HEK293 (cell line): ENCODE measurements around the gene EPS8.

Experiments used
- CTCF ChIA-PET: fragments of 350-600 bp; formaldehyde crosslinking; extraction: SDS; loops from one replicate; lab custom pipeline; 2021; ENCODE audit warnings: antibody characterized with exemption; lab: Yijun Ruan, JAX
- POLR2A ChIA-PET: fragments of 300-600 bp; formaldehyde crosslinking; extraction: SDS; loops from one replicate; lab custom pipeline; 2020; ENCODE audit warnings: antibody characterized with exemption, inconsistent platforms; lab: Yijun Ruan, JAX
- H3K27ac ChIP-seq: fragments of 200-500 bp; sonication (Bioruptor generic); 2 replicates; pipeline ENCODE4 v1.5.1; 2014; ENCODE audit warnings: low read depth, low read length, control low read depth, inconsistent platforms; ENCODE audit errors: extremely low read depth
- H3K36me3 ChIP-seq, 2 experiments: fragments of 200-500 bp in 1 of 2; sonication (Bioruptor generic) in 1 of 2; 1 replicate in 1 of 2; 2 replicates in 1 of 2; pipeline ENCODE4 v1.5.1; 2014 to 2017; ENCODE audit warnings: inconsistent platforms in 2 of 2, low read length in 2 of 2; ENCODE audit not compliant: control insufficient read depth in 2 of 2, insufficient read depth in 1 of 2
- H3K4me1 ChIP-seq: fragments of 200-500 bp; sonication (Bioruptor generic); 2 replicates; pipeline ENCODE4 v1.5.1; 2014; ENCODE audit warnings: mild to moderate bottlenecking, low read length, inconsistent platforms; ENCODE audit not compliant: control insufficient read depth, insufficient read depth
- H3K4me3 ChIP-seq: 2 replicates; pipeline ENCODE4 v1.5.1; 2011; ENCODE audit warnings: low read depth, mild to moderate bottlenecking, control low read depth, low read length, moderate library complexity
- H3K9me3 ChIP-seq: fragments of 200-500 bp; sonication (Bioruptor generic); 2 replicates; pipeline ENCODE4 v1.5.1; 2014; ENCODE audit warnings: low read depth, low read length, inconsistent platforms; ENCODE audit not compliant: control insufficient read depth, insufficient read depth
- EGR2 ChIP-seq: fragments of 450-650 bp; formaldehyde crosslinking; IDR thresholded peaks from 2 replicates; pipeline ENCODE4 v1.5.1; 2016; ENCODE audit warnings: low read depth, missing biosample characterization, missing genetic modification characterization
- GFI1B ChIP-seq: fragments of 450-650 bp; formaldehyde crosslinking; IDR thresholded peaks from 2 replicates; pipeline ENCODE4 v1.5.1; 2016; ENCODE audit warnings: missing biosample characterization, missing genetic modification characterization
- GLI2 ChIP-seq: fragments of 450-650 bp; formaldehyde crosslinking; IDR thresholded peaks from 2 replicates; pipeline ENCODE4; 2017; ENCODE audit warnings: missing biosample characterization, missing genetic modification characterization, low read depth, borderline replicate concordance
- HOXC10 ChIP-seq: sonication (generic); formaldehyde crosslinking; IDR thresholded peaks from 2 replicates; pipeline ENCODE4 v1.8.1; 2023; ENCODE audit warnings: mild to moderate bottlenecking, missing genetic modification reagents
- INSM2 ChIP-seq: fragments of 450-650 bp; formaldehyde crosslinking; IDR thresholded peaks from 2 replicates; pipeline ENCODE4 v1.5.1; 2016; ENCODE audit warnings: missing biosample characterization, missing genetic modification characterization
- KLF16 ChIP-seq: fragments of 450-650 bp; formaldehyde crosslinking; IDR thresholded peaks from 2 replicates; pipeline ENCODE4 v1.5.1; 2017; ENCODE audit warnings: missing biosample characterization, missing genetic modification characterization
- MZF1 ChIP-seq: fragments of 450-650 bp; formaldehyde crosslinking; IDR thresholded peaks from 2 replicates; pipeline ENCODE4 v1.5.1; 2017; ENCODE audit warnings: missing biosample characterization, missing genetic modification characterization, borderline replicate concordance
- REST ChIP-seq: fragments of 450-650 bp; formaldehyde crosslinking; IDR thresholded peaks from 2 replicates; pipeline ENCODE4 v1.5.1; 2016; ENCODE audit warnings: missing biosample characterization, missing genetic modification characterization
- SP3 ChIP-seq: fragments of 450-650 bp; formaldehyde crosslinking; IDR thresholded peaks from 2 replicates; pipeline ENCODE4 v1.5.1; 2016; ENCODE audit warnings: missing biosample characterization, missing genetic modification characterization
- ZBTB8A ChIP-seq: fragments of 450-650 bp; formaldehyde crosslinking; IDR thresholded peaks from 2 replicates; pipeline ENCODE4 v1.5.1; 2016; ENCODE audit warnings: missing biosample characterization, missing genetic modification characterization
- ZNF112 ChIP-seq: fragments of 450-650 bp; formaldehyde crosslinking; IDR thresholded peaks from 2 replicates; pipeline ENCODE4 v1.5.0; 2017; ENCODE audit warnings: missing biosample characterization, missing genetic modification characterization
- ZNF114 ChIP-seq: fragments of 450-650 bp; formaldehyde crosslinking; IDR thresholded peaks from 2 replicates; pipeline ENCODE4 v1.5.0; 2017; ENCODE audit warnings: missing biosample characterization, missing genetic modification characterization
- ZNF146 ChIP-seq: fragments of 450-650 bp; formaldehyde crosslinking; IDR thresholded peaks from 2 replicates; pipeline ENCODE4 v1.5.1; 2016; ENCODE audit warnings: missing biosample characterization, missing genetic modification characterization
- ZNF16 ChIP-seq: fragments of 450-650 bp; formaldehyde crosslinking; IDR thresholded peaks from 2 replicates; pipeline ENCODE4 v1.5.1; 2016; ENCODE audit warnings: low read depth, missing biosample characterization, missing genetic modification characterization
- ZNF223 ChIP-seq: fragments of 450-650 bp; formaldehyde crosslinking; IDR thresholded peaks from 2 replicates; pipeline ENCODE4 v1.5.1; 2016; ENCODE audit warnings: missing biosample characterization, missing genetic modification characterization
- ZNF280C ChIP-seq: fragments of 450-650 bp; formaldehyde crosslinking; IDR thresholded peaks from 2 replicates; pipeline ENCODE4 v1.5.1; 2016; ENCODE audit warnings: missing biosample characterization, missing genetic modification characterization
- ZNF341 ChIP-seq: fragments of 450-650 bp; formaldehyde crosslinking; IDR thresholded peaks from 2 replicates; pipeline ENCODE4; 2016; ENCODE audit warnings: low read depth, missing biosample characterization, missing genetic modification characterization
- ZNF548 ChIP-seq: fragments of 450-650 bp; formaldehyde crosslinking; IDR thresholded peaks from 2 replicates; pipeline ENCODE4 v1.5.1; 2016; ENCODE audit warnings: missing biosample characterization, missing genetic modification characterization
- ZNF670 ChIP-seq: fragments of 450-650 bp; formaldehyde crosslinking; IDR thresholded peaks from 2 replicates; pipeline ENCODE4 v1.5.1; 2016; ENCODE audit warnings: missing biosample characterization, missing genetic modification characterization, low read depth
- ZNF704 ChIP-seq: fragments of 450-650 bp; formaldehyde crosslinking; IDR thresholded peaks from 2 replicates; pipeline ENCODE4 v1.5.1; 2016; ENCODE audit warnings: missing biosample characterization, missing genetic modification characterization
- ZNF843 ChIP-seq: fragments of 450-650 bp; formaldehyde crosslinking; IDR thresholded peaks from 2 replicates; pipeline ENCODE4 v1.5.1; 2016; ENCODE audit warnings: missing biosample characterization, missing genetic modification characterization

The EPS8 gene

GRCh38 chr12:15603474-15604085, 185.6 kb downstream of the EPS8 start (continued):
- TF ChIP-seq ZNF341 (tag by site-specific recombination) (no peak), ZNF704 (tag by site-specific recombination) (no peak), ZNF223 (no peak), GFI1B (tag by site-specific recombination) (no peak), EGR2 (no peak), ZNF146 (tag by site-specific recombination) (no peak), GLI2 (tag by site-specific recombination) (no peak), ZNF548 (no peak), INSM2 (tag by site-specific recombination) (no peak)

GRCh38 chr12:15602051-15602672, 187.0 kb downstream of the EPS8 start:
- CTCF ChIA-PET: no interaction called here
- no peak overlapping the region for H3K27ac ChIP-seq
- H3K9me3 ChIP-seq: no peaks in the 10 kb centered on the region
- no peak for TF ChIP-seq ZNF112 (tag by site-specific recombination)
- no peak for TF ChIP-seq ZNF670 (tag by site-specific recombination)
- TF ChIP-seq ZNF843: no peak
- TF ChIP-seq HOXC10 (CRISPR knock-in tag): no peak
- TF ChIP-seq MZF1: no peak
- TF ChIP-seq KLF16 (tag by site-specific recombination): no peak
- TF ChIP-seq ZNF16: no peak
- no peak for TF ChIP-seq SP3 (tag by site-specific recombination)
- no peak for TF ChIP-seq ZNF114
- no peak for TF ChIP-seq ZNF280C (tag by site-specific recombination)
- TF ChIP-seq REST (tag by site-specific recombination): no peak
- TF ChIP-seq ZBTB8A (tag by site-specific recombination): no peak
- no peaks in the 10 kb centered on the region for H3K36me3 ChIP-seq
- peaks cover 7% of the 10 kb centered on the region; the same call in 1 of the 2 replicates for H3K4me1 ChIP-seq
- POLR2A ChIA-PET: no interaction called here
- H3K4me3 ChIP-seq: no peak overlapping the region
